ENCODE measurements around the gene PIK3R4.

PIK3R4 gene

DNA sequence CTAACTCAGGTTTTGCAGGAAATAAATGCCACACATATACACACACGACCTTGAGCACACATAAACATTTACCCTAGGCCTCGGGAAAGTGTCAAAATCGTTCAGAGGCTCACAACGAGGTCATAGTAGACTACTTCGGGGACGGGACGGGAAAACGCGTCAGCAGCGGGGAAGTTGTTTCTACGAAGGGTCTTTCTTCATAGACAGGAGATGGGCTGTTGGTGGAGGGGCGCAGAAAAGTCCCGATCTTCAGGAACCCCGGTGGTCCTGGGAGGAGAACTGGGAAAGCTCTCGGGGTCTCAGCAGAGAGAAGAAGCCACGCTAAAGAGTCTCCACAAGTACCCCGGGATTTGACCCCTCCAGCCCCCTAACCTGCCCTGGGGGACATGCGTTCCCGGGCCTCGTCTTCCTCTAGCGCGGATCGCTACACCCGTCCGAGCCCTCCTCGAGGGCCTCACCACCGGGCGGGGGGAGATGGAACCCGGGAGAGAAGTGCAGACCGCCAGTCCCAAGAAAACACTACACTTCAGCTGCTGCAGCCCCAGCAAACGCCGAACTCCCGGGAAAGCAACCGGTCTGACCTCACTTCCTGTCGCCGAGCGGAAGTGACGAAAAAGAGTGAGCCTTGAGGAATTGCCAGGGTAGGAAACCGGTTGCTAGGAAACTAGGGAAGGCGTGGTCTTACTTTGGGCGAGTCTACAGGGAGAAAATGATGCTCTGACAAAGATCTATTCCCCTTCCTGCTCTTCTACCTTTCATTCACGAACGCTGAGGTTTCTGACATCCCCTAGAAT is at the start of gene PIK3R4:
Gene PIK3R4 (minus strand): TSS at position 584 of the 794 bp plus-strand sequence. CDS start 1,611 bp downstream, outside the sequence.
- peak; percentile 94 to 98 for DNase-seq

DNA sequence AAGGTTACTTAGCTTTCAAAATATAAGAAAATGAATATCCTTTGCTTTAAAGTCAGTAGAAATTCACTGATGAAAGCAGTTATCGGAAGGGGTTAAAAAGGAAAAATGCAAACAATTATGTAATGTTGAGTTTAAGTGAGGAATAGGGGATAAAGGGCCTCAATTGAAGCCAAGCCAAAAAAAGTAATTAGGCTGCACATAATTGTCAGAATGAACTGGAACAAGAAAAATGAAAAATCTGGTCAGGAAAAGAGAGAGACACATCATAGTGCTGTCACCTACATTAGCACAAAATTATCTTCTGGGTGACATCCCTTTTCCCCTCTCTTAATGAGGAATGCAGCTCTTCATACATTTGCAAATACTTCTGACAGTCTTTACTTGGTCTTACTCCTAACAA is 48.8 kb upstream of the PIK3R4 start:
- DNase-seq: no peak

DNA sequence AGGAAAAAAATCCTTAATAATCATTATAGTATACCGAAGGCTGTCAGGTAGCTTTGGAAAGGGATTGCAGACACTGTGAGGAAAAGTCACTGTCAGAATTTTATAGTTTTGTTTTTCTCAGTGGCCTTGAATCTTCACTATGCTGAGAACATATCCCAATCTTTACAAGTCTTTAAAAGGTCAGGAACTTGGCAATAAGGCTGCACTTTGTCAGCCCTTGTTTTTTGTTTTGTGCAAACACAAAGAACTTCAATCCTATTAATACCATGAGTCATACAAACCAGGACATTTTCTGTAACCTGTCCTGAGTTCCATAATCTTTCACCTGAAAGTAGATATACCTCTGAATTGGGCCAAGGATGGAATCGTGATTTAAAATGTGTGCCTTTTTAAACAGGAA is 45.6 kb upstream of the PIK3R4 start:
- DNase-seq: no peak

DNA sequence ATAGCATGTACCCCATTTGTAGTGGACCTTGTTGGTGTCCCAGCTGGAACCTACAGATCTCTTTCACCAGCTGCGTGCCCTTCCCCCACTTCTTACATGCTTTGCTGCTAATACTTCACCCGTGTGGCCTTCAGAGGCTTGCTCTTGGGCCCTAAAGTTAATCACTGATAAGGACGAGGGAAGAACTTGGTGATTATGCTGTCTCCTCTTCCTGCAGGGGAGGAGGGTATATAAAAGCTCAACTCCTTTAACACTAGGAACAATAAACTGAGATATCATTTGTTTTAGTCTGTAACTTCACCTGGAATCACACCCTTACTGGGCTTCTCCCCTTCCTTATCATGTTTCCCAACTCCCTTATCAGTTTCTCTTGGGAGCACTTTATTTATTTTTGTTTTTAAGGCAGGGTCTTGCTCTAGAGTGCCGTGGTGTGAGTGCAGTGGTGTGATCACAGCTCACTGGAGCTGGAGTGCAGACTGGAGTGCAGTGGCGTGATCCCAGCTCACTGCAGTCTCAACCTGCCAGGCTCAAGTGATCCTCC is 43.2 kb upstream of the PIK3R4 start:
- no peak for DNase-seq

DNA sequence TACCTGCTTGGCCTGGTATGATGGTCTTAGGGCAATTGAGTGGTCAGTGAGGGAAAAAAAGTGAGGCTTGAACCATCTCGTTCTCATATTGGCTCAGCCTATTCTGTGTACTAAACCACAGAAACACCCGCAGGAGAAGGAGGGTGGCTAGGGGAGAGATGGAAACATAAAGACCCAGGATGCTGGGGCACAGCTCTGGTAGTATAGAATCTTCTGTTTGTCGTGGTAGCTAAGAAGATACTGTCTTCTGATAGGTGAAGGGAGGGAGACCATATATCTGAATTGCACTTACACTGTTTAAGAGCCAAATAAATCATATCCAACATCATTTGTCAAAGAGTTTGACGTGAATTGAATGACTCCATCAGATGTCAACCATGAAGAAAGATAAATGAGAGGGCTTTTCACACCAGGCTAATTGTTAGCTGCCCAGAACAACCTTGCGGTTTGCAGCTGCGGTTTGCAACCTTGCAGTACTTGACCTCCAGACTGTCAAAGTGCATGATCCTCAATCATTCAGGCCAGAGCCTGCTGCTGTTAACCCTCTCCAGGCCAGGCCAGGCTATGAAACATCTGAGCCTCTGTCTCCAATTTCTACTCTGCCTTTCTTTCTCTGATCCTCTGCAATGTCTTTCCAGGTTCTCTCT is 40.9 kb upstream of the PIK3R4 start:
- no peak for DNase-seq

DNA sequence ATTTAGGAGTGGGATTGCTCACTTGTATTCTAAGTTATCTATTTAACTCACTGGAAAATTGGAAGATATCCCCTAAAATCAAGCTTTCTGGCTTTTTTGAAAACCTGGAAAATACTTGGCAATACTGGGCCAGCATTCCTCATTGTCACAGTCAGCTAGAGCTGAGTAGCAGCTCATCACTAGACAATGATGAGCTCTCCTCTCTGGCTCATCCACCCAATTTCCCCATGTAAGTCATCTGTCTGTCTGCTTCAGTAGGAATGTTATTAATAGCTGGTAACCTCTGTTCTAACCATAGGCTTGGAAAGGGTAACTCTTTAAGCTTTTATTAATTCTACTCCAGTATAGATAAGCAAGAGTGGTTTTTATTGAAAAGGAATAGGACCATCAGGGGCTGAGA is 39.7 kb upstream of the PIK3R4 start:
- no peak for DNase-seq

DNA sequence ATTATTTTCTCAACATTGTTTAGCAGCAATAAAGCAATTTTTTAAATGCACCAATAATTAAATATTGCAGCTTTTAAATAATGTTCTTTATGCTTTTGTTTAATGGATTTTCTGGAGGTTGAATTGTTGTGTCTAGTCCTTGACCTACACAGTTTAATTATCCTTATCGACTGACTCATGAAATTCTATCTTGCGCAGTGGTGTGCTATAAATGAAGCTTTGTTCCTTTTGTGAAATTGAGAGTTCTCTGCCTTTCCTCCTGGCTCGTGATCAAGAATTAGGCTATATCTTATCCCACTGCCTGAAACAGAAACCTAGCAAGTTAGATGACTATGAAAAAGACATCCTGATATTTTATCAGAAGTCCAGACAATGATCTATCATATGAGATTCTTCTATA is 37.0 kb upstream of the PIK3R4 start:
- no peak for DNase-seq

DNA sequence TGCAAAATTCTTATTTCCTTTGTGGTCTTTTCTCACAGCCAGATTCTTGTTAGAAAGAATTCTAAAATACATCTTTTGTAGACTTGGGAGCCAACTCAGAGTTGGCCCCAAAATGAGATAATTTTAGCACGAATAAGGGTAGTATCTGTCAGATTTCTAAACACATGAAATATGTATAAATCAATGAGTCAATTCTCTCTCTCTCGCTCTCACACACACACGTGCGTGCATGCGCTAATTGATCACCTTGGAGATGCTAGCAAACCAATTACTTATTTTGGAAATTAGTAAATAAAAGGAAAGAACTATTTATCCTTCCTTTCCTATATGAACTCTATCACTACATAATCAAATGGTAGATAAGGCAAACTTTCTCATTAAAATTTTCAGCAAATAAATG is 32.9 kb upstream of the PIK3R4 start:
- no peak for DNase-seq

DNA sequence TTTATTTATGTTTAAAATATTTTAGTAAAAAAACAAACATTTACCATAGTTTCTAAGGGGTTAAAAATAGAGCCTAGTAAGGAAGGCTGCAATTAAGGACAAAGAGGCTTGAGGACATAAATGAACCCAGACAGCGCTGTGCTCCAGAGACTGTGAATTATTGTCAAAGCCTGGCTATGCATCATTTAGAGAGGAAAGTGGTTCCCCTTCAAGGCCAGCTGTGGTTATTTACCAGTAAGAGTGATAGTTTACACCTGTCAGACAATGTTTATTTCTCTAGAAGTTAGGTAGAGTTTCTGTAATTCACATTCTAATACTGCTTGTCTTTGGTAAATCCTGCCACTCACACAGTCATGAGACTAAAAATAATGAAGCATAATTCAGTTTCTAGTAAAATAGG is 32.4 kb upstream of the PIK3R4 start:
- DNase-seq: no peak

DNA sequence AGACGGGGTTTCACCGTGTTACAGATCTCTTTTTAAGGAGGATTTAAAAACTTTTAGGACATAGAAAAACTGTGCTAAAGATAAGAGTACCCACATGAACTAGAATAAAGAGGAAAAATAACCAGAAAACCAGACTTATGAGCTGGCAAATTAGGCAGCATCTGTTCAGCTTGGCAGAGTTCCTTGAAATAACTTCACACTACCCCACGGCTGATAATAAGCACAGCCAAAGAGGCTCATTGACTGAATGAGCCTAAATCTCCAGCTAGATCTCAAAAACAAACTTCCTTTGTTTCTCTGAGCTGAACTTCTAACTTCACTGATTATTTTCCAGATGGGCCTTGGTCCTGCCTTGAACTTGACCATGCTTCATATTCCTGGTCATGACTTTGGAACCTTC is 26.7 kb upstream of the PIK3R4 start:
- DNase-seq: no peak

DNA sequence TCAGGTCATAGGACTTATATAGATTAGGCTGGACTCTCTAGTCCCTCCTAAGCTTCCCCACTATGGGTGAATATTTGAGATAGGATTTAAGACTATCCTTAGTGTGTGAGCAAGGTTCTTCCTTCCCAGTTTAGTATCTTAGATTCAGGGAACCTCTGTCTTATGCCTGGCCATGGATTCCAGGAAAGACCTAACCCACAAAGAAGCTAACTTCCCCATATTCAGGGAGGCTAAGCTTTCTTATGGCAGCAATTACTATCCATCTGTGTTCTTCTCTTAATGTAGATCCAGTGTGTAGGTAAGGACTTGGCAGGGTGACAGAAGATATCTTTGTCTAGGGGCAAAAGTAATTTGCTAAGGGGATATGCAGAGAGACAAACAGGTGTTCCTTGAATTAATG is 25.5 kb upstream of the PIK3R4 start:
- no peak for DNase-seq

DNA sequence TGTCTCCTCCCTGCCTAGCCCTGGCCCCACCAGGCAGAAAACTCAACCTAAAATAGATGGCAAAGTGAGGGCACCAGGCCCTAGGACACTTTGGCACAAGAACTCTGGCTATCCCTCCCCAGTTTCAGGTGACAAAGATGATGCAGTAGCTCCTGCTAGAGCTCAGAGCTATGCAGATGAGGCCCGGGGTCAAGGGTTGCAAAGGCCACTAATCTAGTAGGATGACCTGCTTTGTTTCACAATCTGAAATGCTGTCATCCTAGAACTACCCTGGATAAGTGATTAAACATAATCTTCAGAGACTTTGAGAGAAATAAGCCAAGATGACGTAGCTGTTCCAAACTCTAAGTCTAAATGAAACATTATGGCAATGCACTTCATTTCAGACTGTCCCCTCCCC is 24.0 kb upstream of the PIK3R4 start:
- no peak for DNase-seq

DNA sequence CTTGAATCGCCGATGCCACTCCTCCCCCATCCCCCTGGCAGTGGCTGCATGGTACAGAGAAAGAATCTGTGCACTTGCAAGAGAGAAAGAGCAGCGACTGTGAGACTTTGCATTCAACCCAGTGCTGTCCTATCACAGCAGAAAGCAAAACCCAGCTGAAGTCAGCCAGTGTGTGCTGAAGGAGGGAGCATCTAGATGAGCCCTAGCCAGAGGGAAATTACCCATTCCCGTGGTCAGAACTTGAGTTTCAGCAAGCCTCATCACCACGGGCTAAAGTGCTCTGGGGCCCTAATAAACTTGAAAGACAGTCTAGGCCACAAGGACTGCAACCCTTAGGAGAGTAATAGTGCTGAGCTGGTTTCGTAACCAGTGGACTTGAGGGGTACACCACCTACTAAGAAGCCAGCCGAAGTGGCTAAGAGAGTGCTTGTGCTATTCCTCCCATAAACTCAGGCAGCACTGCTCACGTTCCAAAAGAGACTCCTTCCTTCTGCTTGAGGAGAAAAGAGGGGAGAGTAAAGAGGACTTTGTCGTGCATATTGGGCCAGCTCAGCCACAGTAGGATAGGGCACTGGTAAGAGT is 15.2 kb upstream of the PIK3R4 start:
- DNase-seq: no peak

DNA sequence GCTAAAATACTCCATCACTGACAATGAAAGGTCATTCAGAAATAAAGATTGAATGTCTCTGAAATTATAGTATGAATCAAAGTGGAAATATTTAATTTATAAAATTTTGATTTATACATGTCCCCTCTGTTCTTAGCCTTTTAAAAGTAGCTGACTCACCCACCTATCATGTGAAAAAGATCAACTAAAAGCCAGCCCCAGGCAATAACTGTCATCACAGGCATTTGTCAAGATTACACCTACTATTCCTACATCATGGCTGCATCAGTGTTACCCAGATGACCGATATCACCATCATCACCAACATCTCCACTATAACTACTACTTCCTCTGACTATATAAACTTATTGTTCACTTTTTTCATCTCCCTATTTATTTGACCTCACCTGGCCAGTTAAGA is 14.3 kb upstream of the PIK3R4 start:
- no peak for DNase-seq

DNA sequence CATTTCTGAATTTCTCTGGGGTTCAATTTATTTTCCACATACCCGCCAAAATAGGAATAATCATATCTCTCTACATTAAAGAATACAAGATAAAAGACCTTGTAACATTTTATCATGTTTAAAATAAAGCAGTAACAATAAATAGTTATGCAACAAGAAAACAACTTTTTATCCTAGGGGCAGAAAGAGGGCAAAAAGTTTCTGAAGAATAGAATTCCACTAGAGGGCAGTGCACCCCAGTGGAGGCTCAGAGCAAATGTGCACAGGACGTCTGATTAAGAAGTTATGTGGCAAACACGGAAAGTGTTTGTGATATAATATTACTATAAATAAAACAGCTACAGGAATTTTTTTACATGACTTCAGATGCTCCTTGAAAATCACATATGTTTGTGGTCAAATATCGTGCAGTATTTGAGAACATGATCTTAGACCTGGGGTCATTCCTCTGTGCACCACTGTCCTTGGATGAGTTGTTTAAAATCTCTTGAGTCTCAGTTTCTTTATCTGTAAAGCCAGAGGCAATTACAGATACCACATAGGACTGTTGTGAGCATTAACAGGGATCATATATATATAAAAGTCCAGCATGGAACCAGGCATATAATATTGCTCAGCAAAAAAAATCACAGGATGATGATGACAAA is 13.2 kb upstream of the PIK3R4 start:
- DNase-seq: peak; percentile 42 to 61

DNA sequence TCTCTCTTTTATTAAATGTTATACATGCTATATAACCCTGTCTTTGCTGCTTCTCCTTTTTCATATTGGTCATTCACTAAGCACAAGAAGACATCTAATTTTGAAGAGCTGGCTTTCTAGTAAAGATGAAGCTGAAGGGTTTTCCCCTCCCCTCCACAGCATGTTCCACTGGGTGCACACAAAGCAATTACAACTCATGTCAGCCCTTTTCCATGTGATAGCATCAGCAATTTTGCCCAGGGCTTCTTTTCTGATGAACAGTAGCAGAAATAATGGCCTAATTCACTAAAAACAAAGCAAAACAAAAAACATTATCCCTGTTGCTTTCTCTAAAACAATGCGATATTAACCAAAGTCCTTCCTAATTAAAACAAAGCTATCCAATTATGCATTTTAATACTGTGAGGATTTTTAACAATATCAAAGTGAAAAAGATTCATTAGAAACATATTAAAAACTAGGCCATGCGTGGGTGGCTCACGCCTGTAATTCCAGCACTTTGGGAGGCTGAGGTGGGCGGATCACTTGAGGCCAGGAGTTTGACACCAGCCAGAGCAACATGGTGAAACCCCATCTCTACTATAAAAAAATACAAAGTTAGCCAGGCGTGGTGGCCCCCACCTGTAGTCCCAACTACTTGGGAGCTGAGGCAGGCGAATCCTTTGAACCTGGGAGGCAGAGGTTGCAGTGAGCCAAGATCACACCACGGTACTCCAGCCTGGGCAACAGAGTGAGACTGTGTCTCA is 12.2 kb upstream of the PIK3R4 start:
- DNase-seq: no peak

DNA sequence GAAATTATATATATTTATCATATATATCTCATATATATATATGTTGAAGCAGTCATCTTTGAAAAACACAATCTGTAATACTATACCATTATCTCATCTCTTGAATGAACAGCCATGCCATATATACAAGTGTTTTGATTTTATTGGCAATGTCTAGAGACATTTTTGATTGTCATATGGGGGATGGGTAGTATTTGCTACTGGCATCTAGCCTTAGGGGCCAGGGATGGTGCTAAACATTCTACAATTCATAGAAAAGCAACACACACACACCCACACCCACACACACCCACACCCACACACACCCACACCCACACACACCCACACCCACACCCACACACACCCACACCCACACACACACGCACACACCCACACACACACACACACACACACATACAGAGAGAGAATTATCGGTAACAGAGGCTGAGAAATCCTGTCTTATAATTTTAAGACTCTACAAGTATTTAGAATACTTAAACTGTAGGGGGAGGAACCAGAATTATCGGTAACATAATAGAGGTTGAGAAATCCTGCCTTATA is 11.1 kb upstream of the PIK3R4 start:
- DNase-seq: no peak

DNA sequence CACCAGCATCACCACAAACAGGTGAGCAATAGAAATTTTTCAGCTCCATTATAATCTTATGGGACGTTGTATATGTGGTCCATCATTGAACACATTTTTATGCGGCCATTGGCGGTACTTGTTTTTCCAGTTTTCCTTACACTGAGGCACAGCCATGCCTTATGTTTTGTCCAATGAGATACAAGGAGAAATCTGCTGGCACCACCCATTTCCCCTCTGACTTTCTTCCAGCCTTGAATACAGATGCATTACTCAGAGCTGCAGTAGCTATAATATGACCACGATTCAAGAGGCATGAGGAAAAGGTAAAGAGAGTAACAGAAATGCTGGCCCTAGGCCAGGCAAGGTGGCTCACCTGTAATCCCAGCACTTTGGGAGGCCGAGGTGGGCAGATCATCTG is 9.0 kb upstream of the PIK3R4 start:
- no peak for DNase-seq

DNA sequence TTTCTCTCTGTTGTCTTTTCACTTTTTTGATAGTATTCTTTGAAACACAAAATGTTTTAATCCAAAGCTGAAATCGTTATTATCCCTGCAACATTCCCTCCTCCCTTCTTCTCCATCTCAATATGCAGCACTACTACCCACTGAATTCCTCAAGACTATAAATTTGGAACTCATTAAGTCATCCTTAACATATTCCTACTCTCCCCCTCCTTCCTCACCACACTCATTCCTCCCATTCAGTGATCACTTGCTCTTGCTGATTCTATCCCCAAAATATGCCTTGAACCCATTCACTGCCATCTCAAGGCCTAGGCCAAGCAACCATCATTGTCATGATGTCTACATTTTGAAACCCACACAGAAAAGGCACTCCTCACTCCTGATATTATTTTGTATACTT is 2.4 kb upstream of the PIK3R4 start:
- no peak for DNase-seq

DNA sequence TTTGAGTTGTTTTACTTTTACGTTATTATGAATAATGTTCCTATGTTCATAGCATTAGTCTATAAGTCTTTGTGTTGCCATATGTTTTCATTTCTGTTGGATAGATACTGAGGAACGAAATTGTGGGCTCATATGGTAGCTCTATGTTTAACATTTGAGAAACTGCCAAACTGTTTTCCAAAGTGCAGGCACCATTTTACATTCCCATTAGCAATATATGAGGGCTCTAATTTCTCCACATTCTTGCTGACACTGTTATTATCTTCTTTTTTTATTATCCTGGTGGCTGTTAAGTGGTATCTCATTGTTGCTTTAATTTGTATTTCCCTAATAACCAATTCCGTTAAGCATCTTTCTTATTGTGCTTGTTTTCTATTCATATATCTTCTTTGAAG is 1.8 kb upstream of the PIK3R4 start:
- DNase-seq: no peak

DNA sequence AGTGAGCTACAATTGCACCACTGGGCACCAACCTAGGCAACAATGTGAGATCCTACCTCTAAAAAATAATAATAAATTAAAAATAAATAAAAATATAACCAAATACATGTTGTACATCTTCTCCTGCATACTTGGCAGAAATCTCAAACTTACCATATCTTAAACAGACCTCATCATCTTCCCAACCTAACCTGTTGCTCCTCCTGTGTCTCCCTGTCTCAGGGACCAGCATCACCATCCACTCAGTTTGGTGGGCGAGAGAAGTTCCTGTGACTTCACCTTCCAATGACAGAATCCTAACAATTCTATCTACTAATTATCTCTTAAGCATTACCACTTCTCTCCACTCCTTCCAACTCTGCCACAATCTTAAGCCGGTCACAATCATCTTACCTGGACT is 3.3 kb downstream of the PIK3R4 start:
- DNase-seq: no peak

DNA sequence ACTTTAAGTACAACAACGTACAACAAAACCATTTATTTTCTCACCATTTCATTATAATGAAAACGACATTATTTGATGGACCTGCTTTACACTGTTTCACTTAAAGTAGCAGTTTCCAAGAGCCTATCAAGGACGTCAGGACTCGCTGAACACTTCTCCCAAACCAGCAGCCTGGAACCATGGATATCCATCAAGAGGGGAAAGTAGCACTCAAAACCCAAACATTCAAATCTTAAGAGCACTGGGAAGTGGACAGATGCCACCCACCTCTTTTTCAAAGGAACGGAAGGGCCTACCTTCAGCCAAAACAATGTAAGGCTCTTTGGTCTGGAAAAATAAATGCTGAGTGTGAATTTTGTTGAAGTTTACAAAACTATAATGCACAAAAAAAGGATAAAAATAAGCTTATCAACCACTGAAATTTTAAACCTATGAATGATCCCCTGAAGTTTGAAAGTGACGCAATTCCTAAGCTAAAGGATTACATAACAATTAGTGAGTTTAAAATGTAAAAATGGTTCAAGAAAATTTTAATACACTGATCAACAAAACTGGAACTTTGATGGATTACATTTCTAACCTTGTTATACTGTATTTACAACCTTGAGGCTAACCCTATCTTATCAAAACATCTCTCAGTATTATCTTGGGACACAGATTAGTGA is 4.6 kb downstream of the PIK3R4 start:
- DNase-seq: no peak

Measured in activated CD4-positive, alpha-beta T cell treated with anti-CD3 and anti-CD28 coated beads for 4 hours (primary cell).